Forelimb muscle (tissue), 1 donor: Measurements from ENCODE around the gene DUSP14. TPM values are rescaled to one million over a fixed set of nuclear protein-coding genes. Genes with fewer than 3 reads are reported as not detected.
A peak's percentile ranks its signal among the peaks of the same experiment; 100 is the strongest.
"Not testable (repeated sequence)": the region's sequence is repeated elsewhere in the genome, so short reads cannot be mapped to it uniquely, and the experiment has no call there.

Experiments
- DNase-seq: peaks from one replicate; pipeline ENCODE4 v3.0.0-alpha.2; 2013; ENCODE audit warnings: low read depth
- polyA plus RNA-seq: library from polyadenylated mRNA; unstranded; fragments of 120-200 nt; gene quantifications from one replicate; pipeline ENCODE4 v1.2.1, GENCODE V29; 2013; ENCODE audit not compliant: insufficient read length

DUSP14 gene
- polyA plus RNA-seq, result 10.8 TPM

GRCh38 chr17:37489197-37490001 lies at the start of gene DUSP14:
Gene DUSP14, plus strand, starts transcription at chr17:37489891. Its CDS starts 22,382 bp downstream, at chr17:37512273.
- DNase-seq, result peak; percentile 70

GRCh38 chr17:37440424-37440823 lies 49.3 kb upstream of the DUSP14 start:
- DNase-seq, result no peak

- DNase-seq, result not testable (repeated sequence)
These were observed 48.2 kb upstream of the DUSP14 start for GRCh38 chr17:37441369-37442014.

GRCh38 chr17:37446027-37446426 lies 43.7 kb upstream of the DUSP14 start:
- DNase-seq, result no peak

- DNase-seq, result no peak
These were observed 42.0 kb upstream of the DUSP14 start for GRCh38 chr17:37447641-37448040.

GRCh38 chr17:37450112-37450511 lies 39.6 kb upstream of the DUSP14 start:
- no peak for DNase-seq

GRCh38 chr17:37457801-37458200 lies 31.9 kb upstream of the DUSP14 start:
- not testable (repeated sequence) for DNase-seq

GRCh38 chr17:37458805-37459204 lies 30.9 kb upstream of the DUSP14 start:
- DNase-seq, result no peak

- DNase-seq, result no peak
These were observed 28.0 kb upstream of the DUSP14 start for GRCh38 chr17:37461668-37462067.

- no peak for DNase-seq
These were observed 27.2 kb upstream of the DUSP14 start for GRCh38 chr17:37462492-37462891.

GRCh38 chr17:37463039-37463438 lies 26.7 kb upstream of the DUSP14 start:
- no peak for DNase-seq

GRCh38 chr17:37465069-37465616 lies 24.5 kb upstream of the DUSP14 start:
- no peak for DNase-seq

GRCh38 chr17:37466471-37466870 lies 23.2 kb upstream of the DUSP14 start:
- no peak for DNase-seq

GRCh38 chr17:37470181-37470580 lies 19.5 kb upstream of the DUSP14 start:
- no peak for DNase-seq

- no peak for DNase-seq
These were observed 13.8 kb upstream of the DUSP14 start for GRCh38 chr17:37475731-37476420.

- DNase-seq, result no peak
These were observed 13.1 kb upstream of the DUSP14 start for GRCh38 chr17:37476431-37477120.

- no peak for DNase-seq
These were observed 11.5 kb upstream of the DUSP14 start for GRCh38 chr17:37478187-37478586.

- DNase-seq, result no peak
These were observed 10.7 kb upstream of the DUSP14 start for GRCh38 chr17:37479025-37479424.

GRCh38 chr17:37480427-37480826 lies 9.3 kb upstream of the DUSP14 start:
- DNase-seq, result no peak

GRCh38 chr17:37481001-37481665 lies 8.6 kb upstream of the DUSP14 start:
- no peak for DNase-seq
